ENCODE measurements around the gene SLIT1.
A peak's percentile ranks its signal among the peaks of the same experiment; 100 is the strongest.

SLIT1 gene

GRCh38 chr10:97010695-97011206 lies 175.0 kb downstream of the SLIT1 start:
- no peak for TF ChIP-seq FOXM1 (IDR thresholded peaks at IDR 0.05; ENCODE audit: borderline replicate concordance, low read depth)

GRCh38 chr10:97007417-97007816 lies 178.3 kb downstream of the SLIT1 start:
- TF ChIP-seq RAD21 (IDR thresholded peaks at IDR 0.05; ENCODE audit: low read depth) (no peak), FOXM1 (IDR thresholded peaks at IDR 0.05; ENCODE audit: borderline replicate concordance, low read depth) (no peak), REST (IDR thresholded peaks at IDR 0.05; ENCODE audit: low read depth) (no peak), ZBTB7A (IDR thresholded peaks at IDR 0.05; ENCODE audit: low read depth) (no peak), USF1 (IDR thresholded peaks at IDR 0.05) (no peak), CREB1 (IDR thresholded peaks at IDR 0.05; ENCODE audit: low read depth) (no peak), TEAD4 (IDR thresholded peaks at IDR 0.05) (no peak), EGR1 (IDR thresholded peaks at IDR 0.05) (no peak), EP300 (IDR thresholded peaks at IDR 0.05; ENCODE audit: borderline replicate concordance) (no peak), TCF12 (IDR thresholded peaks at IDR 0.05; ENCODE audit: low read depth) (no peak), CEBPB (IDR thresholded peaks at IDR 0.05) (no peak), YY1 (IDR thresholded peaks at IDR 0.05; ENCODE audit: low read depth) (no peak)

GRCh38 chr10:97006364-97006763 lies 179.4 kb downstream of the SLIT1 start:
- no peak for TF ChIP-seq REST (IDR thresholded peaks at IDR 0.05; ENCODE audit: low read depth)
- no peak for TF ChIP-seq TAF1 (IDR thresholded peaks at IDR 0.05; ENCODE audit: low read depth)
- TF ChIP-seq ZBTB7A (IDR thresholded peaks at IDR 0.05; ENCODE audit: low read depth): no peak
- TF ChIP-seq TCF12 (IDR thresholded peaks at IDR 0.05; ENCODE audit: low read depth): no peak
- no peak for TF ChIP-seq CEBPB (IDR thresholded peaks at IDR 0.05)
- TF ChIP-seq NFIC (IDR thresholded peaks at IDR 0.05): no peak
- TF ChIP-seq EGR1 (IDR thresholded peaks at IDR 0.05): no peak
- TF ChIP-seq EP300 (IDR thresholded peaks at IDR 0.05; ENCODE audit: borderline replicate concordance): no peak
- TF ChIP-seq USF1 (IDR thresholded peaks at IDR 0.05): no peak
- TF ChIP-seq RAD21 (IDR thresholded peaks at IDR 0.05; ENCODE audit: low read depth): no peak
- TF ChIP-seq FOXM1 (IDR thresholded peaks at IDR 0.05; ENCODE audit: borderline replicate concordance, low read depth): no peak
- no peak for TF ChIP-seq YY1 (IDR thresholded peaks at IDR 0.05; ENCODE audit: low read depth)
- no peak for TF ChIP-seq TEAD4 (IDR thresholded peaks at IDR 0.05)
- no peak for TF ChIP-seq CREB1 (IDR thresholded peaks at IDR 0.05; ENCODE audit: low read depth)
- TF ChIP-seq MAX (IDR thresholded peaks at IDR 0.05): no peak

GRCh38 chr10:97005349-97005748 lies 180.4 kb downstream of the SLIT1 start:
- TF ChIP-seq USF1 (IDR thresholded peaks at IDR 0.05) (peak; percentile 76), TCF12 (IDR thresholded peaks at IDR 0.05; ENCODE audit: low read depth) (no peak)

GRCh38 chr10:97004591-97004990 lies 181.2 kb downstream of the SLIT1 start:
- TF ChIP-seq FOXM1 (IDR thresholded peaks at IDR 0.05; ENCODE audit: borderline replicate concordance, low read depth) (no peak), CREB1 (IDR thresholded peaks at IDR 0.05; ENCODE audit: low read depth) (no peak), TEAD4 (IDR thresholded peaks at IDR 0.05) (no peak), YY1 (IDR thresholded peaks at IDR 0.05; ENCODE audit: low read depth) (no peak), RAD21 (IDR thresholded peaks at IDR 0.05; ENCODE audit: low read depth) (no peak), CEBPB (IDR thresholded peaks at IDR 0.05) (no peak), TAF1 (IDR thresholded peaks at IDR 0.05; ENCODE audit: low read depth) (no peak), NFIC (IDR thresholded peaks at IDR 0.05) (no peak)

GRCh38 chr10:97003804-97004201 lies 182.0 kb downstream of the SLIT1 start:
- TF ChIP-seq ZBTB7A (IDR thresholded peaks at IDR 0.05; ENCODE audit: low read depth): no peak
- TF ChIP-seq TEAD4 (IDR thresholded peaks at IDR 0.05): no peak
- no peak for TF ChIP-seq RAD21 (IDR thresholded peaks at IDR 0.05; ENCODE audit: low read depth)
- TF ChIP-seq YY1 (IDR thresholded peaks at IDR 0.05; ENCODE audit: low read depth): no peak
- no peak for TF ChIP-seq NFIC (IDR thresholded peaks at IDR 0.05)
- TF ChIP-seq MAX (IDR thresholded peaks at IDR 0.05): no peak
- TF ChIP-seq FOXM1 (IDR thresholded peaks at IDR 0.05; ENCODE audit: borderline replicate concordance, low read depth): no peak
- no peak for TF ChIP-seq TCF12 (IDR thresholded peaks at IDR 0.05; ENCODE audit: low read depth)
- no peak for TF ChIP-seq EP300 (IDR thresholded peaks at IDR 0.05; ENCODE audit: borderline replicate concordance)
- no peak for TF ChIP-seq REST (IDR thresholded peaks at IDR 0.05; ENCODE audit: low read depth)
- no peak for TF ChIP-seq CREB1 (IDR thresholded peaks at IDR 0.05; ENCODE audit: low read depth)
- no peak for TF ChIP-seq USF1 (IDR thresholded peaks at IDR 0.05)
- TF ChIP-seq EGR1 (IDR thresholded peaks at IDR 0.05): no peak
- no peak for TF ChIP-seq TAF1 (IDR thresholded peaks at IDR 0.05; ENCODE audit: low read depth)
